PC-9 (cell line): ENCODE data around the gene CAMTA1. TPM values are rescaled to one million over a fixed set of nuclear protein-coding genes. Genes with fewer than 3 reads are reported as not detected.

Experiments used
- BruUV-seq: library from RNA; stranded (reverse); fragments of 400-500 nt; replicated peaks from 2 replicates; lab custom pipeline; 2021; lab: Mats Ljungman, UMichigan
- CTCF ChIA-PET: fragments of 300-600 bp; sonication (Branson Sonifier 250); formaldehyde crosslinking; loops from one replicate; lab custom pipeline; 2022; ENCODE audit warnings: antibody characterized with exemption; lab: Charles Lee
- POLR2A ChIA-PET: fragments of 300-600 bp; sonication (Branson Sonifier 250); formaldehyde crosslinking; loops from one replicate; lab custom pipeline; 2022; ENCODE audit warnings: antibody characterized with exemption; ENCODE audit not compliant: unreplicated experiment; lab: Charles Lee
- DNase-seq, 2 experiments: peaks; one replicate each; pipeline versions ENCODE4 v3.0.0 to v3.0.0-alpha.2; 2015 to 2022; ENCODE audit warnings: mixed read lengths in 1 of 2
- H2AFZ ChIP-seq: fragments of 200-600 bp; sonication (generic); 2 replicates; pipeline ENCODE4 v1.8.1; 2017; ENCODE audit warnings: antibody characterized with exemption
- H3F3A ChIP-seq: fragments of 200-600 bp; sonication (generic); 2 replicates; pipeline ENCODE4 v1.8.1; 2017; ENCODE audit warnings: antibody characterized with exemption, mild to moderate bottlenecking, low read depth; ENCODE audit not compliant: insufficient read depth
- H3K27ac ChIP-seq: fragments of 200-600 bp; sonication (generic); 2 replicates; pipeline ENCODE4 v1.6.1; 2016; ENCODE audit warnings: mixed run types
- H3K27me3 ChIP-seq: fragments of 200-600 bp; sonication (generic); 2 replicates; pipeline ENCODE4 v1.6.1; 2016; ENCODE audit warnings: low read depth, mixed run types; ENCODE audit not compliant: insufficient read depth
- H3K36me3 ChIP-seq: fragments of 200-600 bp; sonication (generic); 2 replicates; pipeline ENCODE4 v1.6.1; 2016; ENCODE audit warnings: low read depth, mixed run types
- H3K4me1 ChIP-seq: fragments of 200-600 bp; sonication (generic); replicated peaks from 2 replicates; pipeline ENCODE4 v1.6.1; 2016; ENCODE audit warnings: mixed run types; ENCODE audit not compliant: insufficient read depth
- H3K4me2 ChIP-seq: fragments of 200-600 bp; sonication (generic); 2 replicates; pipeline ENCODE4 v1.6.1; 2017; ENCODE audit warnings: mixed run types
- H3K4me3 ChIP-seq: fragments of 200-600 bp; sonication (generic); 2 replicates; pipeline ENCODE4 v1.6.1; 2016; ENCODE audit warnings: mixed run types
- H3K79me2 ChIP-seq: fragments of 200-600 bp; sonication (generic); 2 replicates; pipeline ENCODE4 v1.6.1; 2017; ENCODE audit warnings: low read depth, mixed run types
- H3K9me2 ChIP-seq: fragments of 200-600 bp; sonication (generic); 2 replicates; pipeline ENCODE4 v1.8.1; 2017; ENCODE audit warnings: mild to moderate bottlenecking; ENCODE audit not compliant: insufficient read depth
- H3K9me3 ChIP-seq: fragments of 200-600 bp; sonication (generic); 2 replicates; pipeline ENCODE4 v1.8.1; 2016; ENCODE audit warnings: low read depth; ENCODE audit not compliant: insufficient read depth
- H4K20me1 ChIP-seq: fragments of 200-600 bp; sonication (generic); 2 replicates; pipeline ENCODE4 v1.8.1; 2017; ENCODE audit not compliant: insufficient read depth
- CTCF ChIP-seq: fragments of 200-600 bp; sonication (generic); conservative IDR thresholded peaks from 2 replicates; pipeline ENCODE4 v1.6.1; 2017; ENCODE audit warnings: mixed run types, antibody characterized with exemption, mild to moderate bottlenecking, moderate library complexity
- EZH2 ChIP-seq: fragments of 200-600 bp; sonication (generic); IDR thresholded peaks from 2 replicates; pipeline ENCODE4 v1.8.0; 2017; ENCODE audit warnings: antibody characterized with exemption, low read depth
- intact Hi-C: fragments of 100-400 bp; cut with micrococcal nuclease; formaldehyde crosslinking; loops from one replicate; pipeline ENCODE4 v1.10.0; 2022; ENCODE audit not compliant: unreplicated experiment
- total RNA-seq: library from RNA; stranded (reverse); gene quantifications from 2 replicates; pipeline ENCODE4 v1.2.3, GENCODE V29; 2021

CAMTA1 gene
- total RNA-seq, 1 experiment from 2014 or later, result 72.3 TPM

- Histone ChIP-seq H3K27me3 (peaks cover 77% of the 10 kb centered on the region), H3K9me2 (no peaks in the 10 kb centered on the region), H4K20me1 (no peaks in the 10 kb centered on the region; the same call in 1 of the 2 replicates), H3K79me2 (no peaks in the 10 kb centered on the region), H3K4me1 (no peaks in the 10 kb centered on the region), H3K4me2 (no peak overlapping the region), H3K9me3 (no peaks in the 10 kb centered on the region), H3K4me3 (no peak overlapping the region), H2AFZ (no peak overlapping the region), H3K36me3 (no peaks in the 10 kb centered on the region), H3K27ac (no peak overlapping the region), H3F3A (no peaks in the 10 kb centered on the region)
- intact Hi-C loops, result no loop called here
- ChIA-PET POLR2A (no interaction called here), CTCF (no interaction called here)
- no peak for DNase-seq
- BruUV-seq, result no TSS peak
- TF ChIP-seq EZH2 (no peak), CTCF (no peak)
Measured at GRCh38 chr1:7052701-7053100, 267.4 kb downstream of the CAMTA1 start.

DNA sequence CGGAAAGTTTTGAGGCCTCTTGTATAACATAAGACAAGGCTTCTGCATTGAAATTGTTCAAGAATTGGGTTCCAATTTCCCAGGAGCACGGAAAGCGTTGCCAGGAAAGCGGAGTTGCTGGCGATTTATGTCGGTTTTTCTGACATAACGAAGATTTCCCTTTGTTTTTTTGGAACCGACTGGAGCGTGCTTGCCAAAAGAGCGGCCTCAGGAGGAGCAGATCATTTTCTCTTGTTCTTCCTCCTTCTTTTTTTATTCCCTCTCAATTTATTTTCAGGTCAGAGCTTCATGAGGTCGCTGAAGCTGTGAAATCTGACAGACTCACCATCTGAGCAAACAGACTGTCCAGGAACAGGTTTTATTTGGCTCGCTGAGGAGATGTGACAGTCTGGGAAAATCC, 275.5 kb downstream of the CAMTA1 start:
- CTCF ChIA-PET, result no interaction called here
- no TSS peak for BruUV-seq
- intact Hi-C loops, result no loop called here

DNA sequence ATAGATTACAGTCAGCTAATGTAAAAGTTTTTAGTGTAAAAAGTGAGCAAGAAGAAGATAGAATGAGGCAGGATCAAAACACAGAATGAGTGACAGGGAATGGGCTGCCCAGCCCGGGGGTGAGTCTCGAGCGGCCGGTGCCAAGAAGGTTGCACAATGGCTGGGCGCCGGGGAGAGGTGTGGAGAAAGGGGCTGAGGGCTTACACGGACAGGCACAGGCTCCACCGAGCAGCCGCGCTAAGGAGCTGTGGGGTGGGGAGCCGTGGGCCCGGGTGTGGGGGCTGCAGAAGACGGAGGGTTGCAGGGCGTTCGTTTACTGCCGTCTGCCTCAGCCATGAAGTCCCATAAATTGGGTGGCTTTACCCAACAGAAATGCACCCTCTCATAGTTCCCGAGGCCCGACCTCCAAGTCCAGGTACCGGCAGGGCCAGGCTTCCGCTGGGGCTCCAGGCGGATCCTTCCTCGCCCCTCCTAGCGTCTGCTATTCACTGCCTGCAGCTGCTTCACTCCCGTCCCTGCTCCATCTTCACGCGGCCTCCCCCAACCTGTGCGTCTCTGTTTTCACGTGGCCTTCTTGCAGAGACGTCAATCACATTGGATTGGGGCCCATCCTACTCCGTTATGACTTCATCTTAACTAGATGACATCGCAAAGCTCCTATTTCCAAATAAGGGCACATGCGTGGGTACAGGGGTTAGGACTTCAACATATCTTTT, 277.2 kb downstream of the CAMTA1 start:
- POLR2A ChIA-PET, result no interaction called here
- no peaks in the 10 kb centered on the region for H3K9me3 ChIP-seq
- no peaks in the 10 kb centered on the region for H3K79me2 ChIP-seq
- no peak for DNase-seq
- H3K27ac ChIP-seq, result no peak overlapping the region
- H4K20me1 ChIP-seq, result no peaks in the 10 kb centered on the region
- BruUV-seq, result no TSS peak
- intact Hi-C loops, result no loop called here
- no peak overlapping the region for H3K4me3 ChIP-seq
- H3F3A ChIP-seq, result no peaks in the 10 kb centered on the region
- H2AFZ ChIP-seq, result no peak overlapping the region
- H3K4me2 ChIP-seq, result no peak overlapping the region
- no peaks in the 10 kb centered on the region for H3K36me3 ChIP-seq
- TF ChIP-seq EZH2 (no peak), CTCF (no peak)
- H3K27me3 ChIP-seq, result peaks cover 68% of the 10 kb centered on the region
- CTCF ChIA-PET, result no interaction called here
- H3K9me2 ChIP-seq, result no peaks in the 10 kb centered on the region
- H3K4me1 ChIP-seq, result no peaks in the 10 kb centered on the region

More for the DNA sequence above, 275.5 kb downstream of the CAMTA1 start:
- H3K27ac ChIP-seq, result no peak overlapping the region
- H4K20me1 ChIP-seq, result no peaks in the 10 kb centered on the region
- POLR2A ChIA-PET, result no interaction called here
- H3K9me3 ChIP-seq, result no peaks in the 10 kb centered on the region
- H3K27me3 ChIP-seq, result peaks cover 58% of the 10 kb centered on the region
- TF ChIP-seq CTCF (no peak), EZH2 (no peak)
- no peak for DNase-seq
- H3K36me3 ChIP-seq, result no peaks in the 10 kb centered on the region
- H3K4me2 ChIP-seq, result no peak overlapping the region
- H3K9me2 ChIP-seq, result no peaks in the 10 kb centered on the region
- H3K4me3 ChIP-seq, result no peak overlapping the region
- H3F3A ChIP-seq, result no peaks in the 10 kb centered on the region
- no peaks in the 10 kb centered on the region for H3K4me1 ChIP-seq
- H3K79me2 ChIP-seq, result no peaks in the 10 kb centered on the region
- H2AFZ ChIP-seq, result no peak overlapping the region
